ENCODE data around the gene IQGAP2.

GRCh38 chr5:76476474-76477038 lies 73.5 kb downstream of the IQGAP2 start:
- TF ChIP-seq CSRNP3 (CRISPR knock-in tag; IDR thresholded peaks at IDR 0.05) (no peak), ARNTL (CRISPR knock-in tag; IDR thresholded peaks at IDR 0.05; ENCODE audit: borderline replicate concordance, low read depth) (no peak), GLIS3 (CRISPR knock-in tag; IDR thresholded peaks at IDR 0.05) (no peak), SNAI2 (CRISPR knock-in tag; IDR thresholded peaks at IDR 0.05) (no peak), TOX (CRISPR knock-in tag; IDR thresholded peaks at IDR 0.05; ENCODE audit: borderline replicate concordance) (no peak)

Measured in SK-N-SH treated with all-trans-retinoic acid at 6 μM for 48 hours (cell line).